Activated effector memory CD4-positive, alpha-beta T cell treated with anti-CD3 and anti-CD28 coated beads, Interleukin-2, amount 50 U/mL, for 16 hours (primary cell): Measurements from ENCODE around the gene GAB2.
"Not testable (repeated sequence)": the region's sequence is repeated elsewhere in the genome, so short reads cannot be mapped to it uniquely, and the experiment has no call there.

Experiments used
- DNase-seq: peaks from one replicate; pipeline ENCODE4 v3.0.0-alpha.2; 2020

Gene GAB2

GRCh38 chr11:78239781-78240180, 177.8 kb downstream of the GAB2 start:
- DNase-seq = no peak

DNA sequence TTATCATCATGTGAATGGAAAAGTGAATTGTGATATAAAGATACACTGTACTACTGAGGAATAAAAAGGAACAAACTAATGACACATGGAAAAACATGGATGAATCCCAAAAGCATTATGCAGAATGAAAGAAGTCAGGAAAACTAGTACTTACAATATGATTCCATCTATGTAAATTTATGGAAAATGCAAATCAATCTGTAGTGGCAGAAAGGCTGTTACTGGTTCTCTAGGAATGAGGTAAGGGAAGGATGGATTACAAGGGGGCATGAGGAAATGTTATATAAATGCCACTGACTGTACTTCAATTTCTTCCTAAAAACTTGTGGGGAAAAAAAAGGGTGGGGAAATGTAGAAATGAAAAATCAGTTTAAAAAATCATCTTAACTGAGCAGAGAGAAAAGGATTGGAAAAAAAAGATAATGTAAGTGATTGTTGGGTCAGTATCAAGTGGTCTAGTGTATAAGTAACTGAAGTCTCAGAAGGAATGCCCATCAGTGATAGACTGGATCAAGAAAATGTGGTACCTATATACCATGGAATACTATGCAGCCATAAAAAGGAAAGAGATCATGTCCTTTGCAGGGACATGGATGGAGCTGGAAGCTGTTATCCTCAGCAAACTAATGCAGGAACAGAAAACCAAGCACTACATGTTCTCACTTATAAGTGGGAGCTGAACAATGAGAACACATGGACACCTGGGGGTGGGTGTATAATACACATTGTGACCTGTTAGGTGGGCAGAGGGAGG, 180.2 kb downstream of the GAB2 start:
- no peak for DNase-seq

DNA sequence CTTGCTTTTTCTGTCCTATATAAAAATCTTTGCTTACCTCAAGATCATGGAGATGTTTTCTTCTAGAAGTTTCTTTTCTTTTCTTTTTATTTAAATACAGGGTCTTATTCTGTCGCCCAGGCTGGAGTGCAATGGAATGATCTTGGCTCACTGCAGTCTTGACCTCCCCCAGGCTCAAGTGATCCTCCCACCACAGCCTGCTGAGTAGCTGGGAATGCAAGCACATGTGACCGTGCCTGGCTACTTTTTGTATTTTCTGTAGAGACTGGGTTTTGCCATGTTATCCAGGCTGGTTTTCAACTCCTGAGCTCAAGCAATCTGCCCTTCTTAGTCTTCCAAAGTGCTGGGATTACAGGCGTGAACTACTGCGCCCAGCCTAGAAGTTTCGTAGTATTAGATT, 183.6 kb downstream of the GAB2 start:
- DNase-seq = no peak

DNA sequence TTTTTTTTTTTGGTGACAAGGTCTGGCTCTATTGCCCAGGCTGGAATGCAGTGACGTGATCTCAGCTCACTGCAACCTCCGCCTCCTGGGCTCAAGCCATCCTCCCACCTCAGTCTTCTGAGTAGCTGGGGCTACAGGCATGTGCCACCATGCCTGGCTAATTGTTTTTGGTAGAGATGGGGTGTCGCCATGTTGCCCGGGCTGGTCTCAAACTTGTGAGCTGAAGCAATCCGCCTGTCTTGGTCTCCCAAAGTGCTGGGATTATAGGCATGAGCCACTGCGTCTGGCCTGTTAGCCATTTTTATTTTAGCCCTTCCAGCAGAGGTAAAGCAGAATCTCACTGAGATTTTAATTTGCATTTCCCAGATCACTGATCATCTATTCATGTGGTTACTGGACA, 184.6 kb downstream of the GAB2 start:
- DNase-seq = not testable (repeated sequence)

DNA sequence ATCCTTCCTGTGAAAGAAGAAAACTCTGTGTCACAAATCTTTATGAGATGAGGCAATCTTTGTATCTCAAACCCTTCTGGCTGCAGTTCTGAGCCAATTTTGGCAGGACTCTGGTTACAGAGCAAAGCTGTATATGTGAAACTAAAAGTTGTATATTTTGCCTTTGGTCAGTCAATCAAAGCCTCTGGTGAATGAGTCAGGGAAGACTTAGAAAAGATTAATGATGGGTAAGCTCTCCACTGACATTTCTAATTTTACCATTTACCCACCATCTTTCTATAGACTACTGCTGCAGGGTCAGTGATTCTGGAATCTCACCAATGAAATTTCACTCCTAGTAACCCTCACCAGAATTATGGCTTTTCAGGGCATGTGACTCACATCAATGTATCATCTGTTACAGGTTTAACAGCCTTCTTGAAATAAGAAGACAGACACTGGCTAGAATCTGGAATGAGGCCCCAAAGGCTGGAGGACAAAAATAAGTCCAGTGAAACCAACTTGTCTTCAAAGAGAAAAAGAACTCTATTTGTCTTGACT, 185.6 kb downstream of the GAB2 start:
- DNase-seq = no peak

DNA sequence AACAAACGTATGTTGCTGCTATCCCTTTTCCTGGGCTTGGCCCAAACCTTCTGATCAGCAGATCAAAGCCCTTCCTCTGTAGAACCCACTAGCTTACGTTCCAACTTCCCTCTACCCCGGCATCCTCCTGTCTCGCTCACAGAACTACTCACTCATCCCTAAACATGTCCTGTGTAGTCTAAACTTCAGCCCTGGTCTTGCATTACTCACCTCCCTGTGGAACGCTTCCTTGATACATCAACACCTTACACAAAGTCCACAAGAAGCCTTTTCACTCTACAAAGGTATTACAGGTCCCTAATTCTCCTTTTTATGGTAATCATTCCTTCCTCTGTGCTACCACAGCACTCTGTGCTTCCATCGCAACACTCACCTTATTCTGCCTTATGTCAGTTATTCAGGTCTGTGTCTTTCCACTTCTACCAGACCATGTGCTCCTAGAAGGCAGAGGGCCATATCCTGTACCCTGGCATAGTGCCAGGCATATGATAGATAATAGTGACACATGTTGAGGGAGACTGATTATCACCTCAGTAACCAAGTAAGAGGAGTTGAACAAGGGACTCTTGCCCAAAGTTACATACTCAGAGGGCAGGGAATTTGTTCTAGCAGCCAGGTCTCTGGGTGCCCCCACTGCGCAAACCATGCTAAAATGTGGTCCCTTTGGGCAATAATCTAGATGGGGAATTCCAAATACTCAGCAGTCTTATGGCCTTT, 187.3 kb downstream of the GAB2 start:
- no peak for DNase-seq

DNA sequence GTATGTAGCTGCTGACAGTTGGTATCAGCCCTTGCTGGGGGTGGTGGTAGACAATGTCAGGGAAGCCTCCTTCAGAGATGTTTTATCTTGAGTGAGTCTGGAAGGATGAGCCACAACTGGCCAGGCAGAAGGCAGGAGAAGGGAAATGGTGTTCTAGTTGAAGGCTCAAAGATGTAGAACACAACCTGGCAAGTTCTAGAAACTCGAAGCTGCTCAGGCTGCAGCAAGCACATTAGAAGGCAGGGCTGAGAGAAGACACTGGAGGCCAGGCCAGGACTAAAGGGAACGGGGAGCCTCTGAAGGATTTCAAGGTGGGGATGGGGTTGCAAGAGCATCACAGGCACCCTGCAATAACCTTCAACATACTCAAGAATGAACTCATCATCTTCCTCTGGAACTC, 188.5 kb downstream of the GAB2 start:
- DNase-seq = no peak

- DNase-seq = no peak
Measured at GRCh38 chr11:78228467-78228866, 189.2 kb downstream of the GAB2 start.

- no peak for DNase-seq
Measured at GRCh38 chr11:78227921-78228320, 189.7 kb downstream of the GAB2 start.

- no peak for DNase-seq
Measured at GRCh38 chr11:78226684-78227680, 190.6 kb downstream of the GAB2 start.

DNA sequence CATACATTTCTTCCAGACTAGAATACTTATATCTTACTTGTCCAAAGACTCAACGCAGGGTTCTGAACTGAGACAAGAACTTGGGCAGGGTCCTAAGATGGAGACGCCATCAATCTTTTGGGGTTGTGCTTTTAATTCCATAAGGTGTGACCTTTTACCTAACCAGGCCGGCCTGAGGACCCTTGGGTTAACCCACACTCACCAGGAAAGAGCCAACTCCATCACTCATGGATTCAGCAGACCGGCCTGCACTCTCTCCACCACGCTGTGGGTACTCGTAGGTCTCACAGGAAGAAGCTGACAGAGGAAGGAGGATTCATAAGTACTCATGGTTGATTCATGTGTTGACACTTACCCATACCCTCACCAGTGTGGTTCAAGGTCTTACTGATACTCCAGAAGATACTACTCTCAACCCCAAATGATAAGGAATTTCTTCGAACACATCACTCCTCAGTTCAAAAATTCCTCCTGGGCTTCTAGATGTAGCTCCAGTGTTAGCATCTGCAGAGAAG, 192.7 kb downstream of the GAB2 start:
- no peak for DNase-seq

GRCh38 chr11:78224506-78224905, 193.1 kb downstream of the GAB2 start:
- no peak for DNase-seq

DNA sequence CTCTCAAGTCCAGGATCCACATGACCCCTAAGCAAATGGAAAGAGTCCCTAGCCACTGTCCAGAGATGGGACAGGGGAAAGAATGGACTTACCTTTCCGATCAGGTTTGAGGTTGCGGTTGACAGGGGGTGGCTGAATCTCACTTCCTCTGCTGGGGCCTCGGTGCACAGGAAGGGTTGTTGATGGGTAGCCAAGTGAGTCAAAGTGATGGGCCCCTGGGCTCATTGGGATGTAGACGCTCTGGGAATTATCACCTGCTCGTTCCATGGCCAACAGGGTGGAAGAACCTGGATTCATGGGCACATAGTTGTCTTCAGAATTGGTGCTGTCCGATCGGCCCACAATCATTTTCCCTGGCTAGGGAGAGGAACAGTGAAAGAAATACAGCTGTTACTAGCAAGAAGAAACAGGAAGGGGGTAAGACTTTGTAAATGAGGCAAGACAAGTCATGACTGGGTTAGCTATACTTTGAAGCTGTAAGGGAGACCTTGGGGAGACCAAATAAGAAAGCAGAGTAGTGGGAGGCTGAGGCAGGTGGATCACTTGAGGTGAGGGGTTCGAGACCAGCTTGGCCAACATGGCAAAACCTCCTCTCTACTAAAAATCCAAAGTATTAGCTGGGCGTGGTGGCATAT, 194.2 kb downstream of the GAB2 start:
- DNase-seq = no peak

- DNase-seq = not testable (repeated sequence)
Measured at GRCh38 chr11:78222726-78223125, 194.9 kb downstream of the GAB2 start.

GRCh38 chr11:78221396-78222315, 196.0 kb downstream of the GAB2 start:
- DNase-seq = no peak

DNA sequence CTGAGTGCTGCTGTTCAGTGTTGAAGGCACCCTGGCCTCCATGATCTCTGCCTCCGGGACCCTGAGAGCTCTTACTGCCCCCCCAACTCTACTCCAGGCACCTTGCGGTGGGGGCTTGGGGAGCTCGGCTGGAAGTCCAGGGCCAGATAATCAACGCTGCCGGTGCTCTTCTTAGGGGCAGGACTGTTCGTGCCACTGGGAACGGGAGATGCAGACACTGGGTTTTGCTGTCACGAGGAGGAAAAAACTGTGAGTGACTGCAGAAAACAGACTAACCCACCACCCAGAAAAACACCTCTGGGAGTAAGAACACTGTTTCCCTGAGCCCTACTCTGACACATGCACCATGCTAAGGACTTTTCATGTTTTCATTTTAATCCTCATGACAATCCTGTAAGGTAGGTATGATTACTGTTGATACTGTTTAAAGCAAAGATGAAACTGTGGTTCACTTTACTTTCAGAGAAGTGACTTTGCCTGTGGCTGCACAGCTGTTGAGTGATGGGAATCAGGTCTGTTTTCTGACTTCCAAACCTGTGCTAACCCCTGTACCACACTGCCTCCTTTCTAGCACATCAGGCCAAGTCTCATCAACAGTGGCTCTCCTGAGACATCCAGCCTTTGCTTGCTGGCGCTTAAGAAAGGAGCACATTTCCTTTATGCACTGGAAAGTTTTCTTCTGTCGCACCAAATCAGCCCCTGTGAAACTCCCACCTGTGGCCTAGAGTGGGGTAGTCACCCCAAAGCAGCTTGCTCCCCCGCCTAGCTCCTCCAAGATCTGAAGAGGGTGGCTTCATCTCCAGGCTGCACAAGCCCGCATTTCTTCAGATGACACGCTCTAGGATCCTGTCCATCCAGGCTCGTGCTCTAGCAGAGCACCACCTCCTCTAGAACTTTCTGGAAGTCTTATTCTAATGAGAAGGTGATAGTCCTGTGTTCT, 197.1 kb downstream of the GAB2 start:
- no peak for DNase-seq

GRCh38 chr11:78219493-78220217, 198.0 kb downstream of the GAB2 start:
- DNase-seq = no peak

DNA sequence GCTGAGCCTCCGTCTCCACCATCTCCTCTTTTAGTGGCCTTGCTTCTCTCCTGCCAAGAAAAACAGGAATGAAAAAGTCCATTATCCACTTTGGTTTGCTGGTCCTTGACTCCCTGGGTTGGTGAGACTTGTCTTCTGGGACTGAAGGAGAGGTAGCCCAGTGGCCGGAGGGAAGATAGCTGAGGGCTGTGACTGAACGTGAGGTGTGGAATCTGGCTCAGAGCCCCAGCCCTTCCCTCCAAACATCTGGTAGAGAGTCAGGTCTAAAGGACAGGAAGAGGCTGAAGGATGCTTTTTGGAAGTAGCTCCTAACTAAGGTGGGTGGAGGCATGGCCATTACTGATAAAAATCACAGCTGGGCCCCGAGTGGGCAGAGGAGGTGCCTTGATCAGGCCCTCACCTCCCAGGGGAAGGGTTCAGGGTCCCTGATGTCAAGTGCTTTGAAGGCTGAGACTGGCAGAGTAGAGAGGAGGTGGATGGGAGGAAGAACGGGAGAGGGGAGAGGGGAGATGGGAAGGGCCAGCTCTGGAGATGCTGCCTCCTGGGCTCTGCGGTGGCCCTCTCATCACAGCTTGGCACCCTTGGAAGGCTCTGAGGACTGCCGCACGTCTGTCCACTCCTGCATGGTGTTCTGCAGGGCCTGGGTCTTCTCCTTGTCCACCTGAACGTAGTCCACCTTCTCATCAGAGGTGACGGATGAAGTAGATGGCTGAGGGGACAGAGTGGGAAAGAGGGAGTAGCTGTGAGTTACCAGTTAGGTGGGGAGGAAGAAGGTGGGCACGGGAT, 198.7 kb downstream of the GAB2 start:
- no peak for DNase-seq
